ENCODE measurements around the gene SGF29. TPM values are rescaled to one million over a fixed set of nuclear protein-coding genes. Genes with fewer than 3 reads are reported as not detected.

The SGF29 gene
- total and polyA plus RNA-seq, 2 of the 8 experiments (the other 6 are each of a cell fraction or from before 2014, with no cell fraction given) = 3.1 to 22.7 TPM

DNA sequence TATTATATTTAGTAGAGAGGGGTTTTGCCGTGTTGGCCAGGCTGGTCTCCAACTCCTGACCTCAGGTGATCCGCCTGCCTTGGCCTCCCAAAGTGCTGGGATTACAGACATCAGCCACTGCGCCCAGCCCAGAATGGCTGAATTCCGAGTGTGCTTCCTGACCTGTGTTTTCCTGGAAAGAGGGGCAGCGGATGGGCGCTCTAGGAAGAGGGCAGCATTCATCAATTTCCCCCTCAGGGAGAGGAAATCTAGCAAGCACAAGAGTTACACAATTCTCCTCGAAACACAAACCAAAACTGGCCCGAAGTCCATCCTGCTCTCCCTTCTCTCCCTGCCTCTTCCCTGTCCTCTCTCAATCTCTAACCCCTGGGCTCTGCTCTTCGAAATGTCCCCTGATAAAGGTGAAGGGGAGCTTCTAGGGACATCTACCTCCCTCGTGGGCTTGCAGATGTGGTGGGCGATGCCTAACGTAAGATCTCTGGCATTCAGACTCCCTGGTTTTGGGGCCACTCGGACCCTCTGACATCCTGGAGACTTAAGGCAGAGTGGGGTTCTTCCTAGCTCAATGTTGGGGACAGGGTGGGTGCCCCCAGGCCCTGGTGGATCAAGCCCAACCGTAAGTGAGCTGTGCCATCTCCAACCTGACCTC, 48.1 kb upstream of the SGF29 start:
- H3K9ac ChIP-seq (replicated peaks in 1 of 4; ENCODE audit: extremely low read depth in 1 of 4, low read depth in 3 of 4, low read length in 3 of 4) = no peak overlapping the region
- no peak overlapping the region for H2AK5ac ChIP-seq (ENCODE audit: low read depth, low read length)
- H3K27ac ChIP-seq (ENCODE audit: low read depth, low read length) = no peak overlapping the region
- no peak overlapping the region for H4K5ac ChIP-seq (ENCODE audit: insufficient read length, low read depth, low read length)
- peaks cover 0 to 2% (median 0%) of the 10 kb centered on the region in 4 experiments; a peak in 1 of 7 replicates for H3K27me3 ChIP-seq (replicated peaks in 1 of 4; ENCODE audit: control insufficient read depth in 3 of 4, extremely low read depth in 1 of 4, insufficient read depth in 3 of 4, low read length in 3 of 4)
- H3K14ac ChIP-seq (ENCODE audit: insufficient read length) = no peak overlapping the region
- peaks cover 0 to 3% of the 10 kb centered on the region in 2 experiments for H4K20me1 ChIP-seq (replicated peaks in 1 of 2; ENCODE audit: control insufficient read depth in 1 of 2, insufficient read depth in 2 of 2, low read length in 2 of 2)
- H2BK20ac ChIP-seq (ENCODE audit: low read length) = no peak overlapping the region
- DNase-seq (ENCODE audit: low read depth in 1 of 2, low spot score in 2 of 2) = no peak
- no peak overlapping the region for H3K4ac ChIP-seq (replicated peaks; ENCODE audit: insufficient read length, low read depth, low read length)
- no peak overlapping the region for H2BK15ac ChIP-seq (ENCODE audit: low read length)
- H3K4me2 ChIP-seq (ENCODE audit: insufficient read depth in 1 of 2, low read depth in 2 of 2, low read length in 2 of 2) = no peak overlapping the region
- no peaks in the 10 kb centered on the region for H3K36me3 ChIP-seq (ENCODE audit: control insufficient read depth in 2 of 4, insufficient read depth in 4 of 4, low read length in 3 of 4)
- H2BK12ac ChIP-seq (ENCODE audit: low read depth, low read length) = no peak overlapping the region
- peaks cover 12% of the 10 kb centered on the region; the same call in 1 of the 2 replicates for H3K23me2 ChIP-seq (ENCODE audit: low read depth, low read length)
- no peaks in the 10 kb centered on the region for H3K4me1 ChIP-seq (replicated peaks in 1 of 4; ENCODE audit: control insufficient read depth in 3 of 4, insufficient read depth in 4 of 4, low read length in 3 of 4)
- ChIA-PET POLR2A (ENCODE audit: partially characterized antibody) (interaction anchor here (0.7 to 1.6 kb wide), 3 partner anchors 11 to 357 kb away, joined by 3 to 10 read pairs (median 3); partner anchors contain the start of genes APOBR, CLN3 and SH2B1), CTCF (ENCODE audit: partially characterized antibody) (no interaction called here)
- H2BK120ac ChIP-seq (replicated peaks; ENCODE audit: low read depth, low read length) = no peak overlapping the region
- no peak overlapping the region for H3K18ac ChIP-seq (ENCODE audit: extremely low read depth, low read length)
- H3K23ac ChIP-seq (ENCODE audit: insufficient read length) = no peak overlapping the region
- no peak overlapping the region for H4K8ac ChIP-seq (ENCODE audit: extremely low read depth, insufficient read depth, low read length)
- H2BK5ac ChIP-seq (ENCODE audit: low read depth, low read length) = no peak overlapping the region
- no peak overlapping the region for H3K56ac ChIP-seq (replicated peaks; ENCODE audit: insufficient read length, low read depth, low read length)
- no peaks in the 10 kb centered on the region for H3K79me1 ChIP-seq (ENCODE audit: low read depth, low read length)
- no peak overlapping the region for H3K4me3 ChIP-seq (ENCODE audit: extremely low read depth in 1 of 4, insufficient read depth in 2 of 4, low read depth in 3 of 4, low read length in 4 of 4)
- no peaks in the 10 kb centered on the region for H3K9me3 ChIP-seq (ENCODE audit: insufficient read depth in 2 of 2, low read depth in 1 of 2, low read length in 1 of 2)
- no peaks in the 10 kb centered on the region for H3K79me2 ChIP-seq (ENCODE audit: control insufficient read depth in 1 of 2, insufficient read depth in 2 of 2, low read length in 2 of 2)
- no peak overlapping the region for H4K91ac ChIP-seq (replicated peaks; ENCODE audit: insufficient read length, low read length)
- 86% methylated on average over 14 of the region's 14 CpGs; no CpG with 5 or more reads in 1 of the 2 experiments for WGBS, 2 experiments (ENCODE audit: extremely low coverage in 1 of 2, insufficient coverage in 1 of 2, insufficient read length in 1 of 2, insufficient replicate concordance in 2 of 2, low coverage in 1 of 2, low lambda C conversion rate in 2 of 2, missing lambda C conversion rate in 1 of 2)
- H2AFZ ChIP-seq (ENCODE audit: low read length) = no peak overlapping the region
- FAIRE-seq = no peak
- TF ChIP-seq CTBP2 (IDR thresholded peaks at IDR 0.05; ENCODE audit: borderline replicate concordance, insufficient read depth, insufficient read length, low read length) (no peak), ZNF274 (IDR thresholded peaks at IDR 0.05; ENCODE audit: borderline replicate concordance, extremely low read depth, low read length) (no peak), TEAD4 (IDR thresholded peaks at IDR 0.05; ENCODE audit: low read depth, low read length) (no peak), SP2 (IDR thresholded peaks at IDR 0.05; ENCODE audit: low read length) (no peak), HDAC2 (IDR thresholded peaks at IDR 0.05; ENCODE audit: borderline replicate concordance in 1 of 2, low read depth in 2 of 2, low read length in 2 of 2) (no peak), RAD21 (IDR thresholded peaks at IDR 0.05 in 1 of 2, conservative IDR thresholded peaks at IDR 0.05 in 1 of 2; ENCODE audit: low read depth in 2 of 2, low read length in 2 of 2) (no peak), TAF7 (optimal IDR thresholded peaks at IDR 0.05; ENCODE audit: borderline replicate concordance, low read depth, low read length) (no peak), SAP30 (IDR thresholded peaks at IDR 0.05; ENCODE audit: insufficient read depth, insufficient replicate concordance, low read length) (no peak), GTF2F1 (IDR thresholded peaks at IDR 0.05; ENCODE audit: borderline replicate concordance, low read depth, low read length) (no peak), SRF (IDR thresholded peaks at IDR 0.05; ENCODE audit: low read depth, low read length) (no peak), HDAC6 (IDR thresholded peaks at IDR 0.05; ENCODE audit: low read depth, low read length) (no peak)
- TF ChIP-seq, protein P1, sequence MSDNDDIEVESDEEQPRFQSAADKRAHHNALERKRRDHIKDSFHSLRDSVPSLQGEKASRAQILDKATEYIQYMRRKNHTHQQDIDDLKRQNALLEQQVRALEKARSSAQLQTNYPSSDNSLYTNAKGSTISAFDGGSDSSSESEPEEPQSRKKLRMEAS (IDR thresholded peaks at IDR 0.05) = no peak

Data from H1 (cell line).